DOHH2 (cell line): ENCODE results near the gene NPIPB6.

ENCODE experiments used
- H3F3A ChIP-seq: fragments of 200-600 bp; sonication (generic), shearing (Covaris generic); 2 replicates; pipeline ENCODE4 v1.6.0; 2016; ENCODE audit warnings: antibody characterized with exemption, mild to moderate bottlenecking; ENCODE audit not compliant: control insufficient read depth, insufficient read depth
- H3K27ac ChIP-seq: fragments of 200-600 bp; sonication (generic); 2 replicates; pipeline ENCODE4 v1.5.1; 2014; ENCODE audit warnings: low read depth, mild to moderate bottlenecking, low read length, moderate library complexity
- H3K27me3 ChIP-seq: fragments of 200-600 bp; sonication (generic); 2 replicates; pipeline ENCODE4 v1.6.1; 2014; ENCODE audit warnings: mild to moderate bottlenecking, low read length, mixed read lengths; ENCODE audit not compliant: control insufficient read depth
- H3K36me3 ChIP-seq: fragments of 200-600 bp; sonication (generic); 2 replicates; pipeline ENCODE4 v1.6.1; 2014; ENCODE audit warnings: mild to moderate bottlenecking, low read length, moderate library complexity, mixed read lengths; ENCODE audit not compliant: control insufficient read depth
- H3K4me1 ChIP-seq: fragments of 200-600 bp; sonication (generic); 2 replicates; pipeline ENCODE4 v1.6.1; 2014; ENCODE audit warnings: mild to moderate bottlenecking, low read length, mixed read lengths; ENCODE audit not compliant: control insufficient read depth
- H3K4me2 ChIP-seq: fragments of 200-600 bp; sonication (generic); 2 replicates; pipeline ENCODE4 v1.6.0; 2014; ENCODE audit warnings: mild to moderate bottlenecking, low read length, moderate library complexity
- H3K4me3 ChIP-seq: fragments of 200-600 bp; sonication (generic); 2 replicates; pipeline ENCODE4 v1.5.1; 2014; ENCODE audit warnings: mild to moderate bottlenecking, low read length, mixed read lengths
- H3K79me2 ChIP-seq: fragments of 200-600 bp; sonication (generic); 2 replicates; pipeline ENCODE4 v1.6.1; 2014; ENCODE audit warnings: mild to moderate bottlenecking, low read length, mixed read lengths; ENCODE audit not compliant: control insufficient read depth
- H3K9me2 ChIP-seq: fragments of 200-600 bp; sonication (generic); replicated peaks from 2 replicates; pipeline ENCODE4 v1.6.1; 2014; ENCODE audit warnings: mild to moderate bottlenecking, low read length, mixed read lengths; ENCODE audit not compliant: control insufficient read depth
- H3K9me3 ChIP-seq: fragments of 200-600 bp; sonication (generic); 2 replicates; pipeline ENCODE4 v1.6.1; 2014; ENCODE audit warnings: antibody characterized with exemption, low read length, mixed read lengths; ENCODE audit not compliant: control insufficient read depth, insufficient read depth
- H4K20me1 ChIP-seq: fragments of 200-600 bp; sonication (generic); 2 replicates; pipeline ENCODE4 v1.6.0; 2014; ENCODE audit warnings: low read depth, mild to moderate bottlenecking, antibody characterized with exemption, low read length, moderate library complexity; ENCODE audit not compliant: control insufficient read depth, insufficient read depth
- EZH2phosphoT487 ChIP-seq: fragments of 200-600 bp; sonication (generic); IDR thresholded peaks from 2 replicates; pipeline ENCODE4 v1.6.1; 2017; ENCODE audit warnings: borderline replicate concordance, mild to moderate bottlenecking, antibody characterized with exemption, low read length, moderate library complexity, mixed read lengths
- TF ChIP-seq, protein P1 (sequence below): fragments of 200-600 bp; sonication (generic); IDR thresholded peaks from one replicate; pipeline ENCODE4 v1.5.1; 2014; ENCODE audit warnings: antibody characterized with exemption, mild to moderate bottlenecking, low read depth, low read length; ENCODE audit not compliant: poor library complexity, severe bottlenecking

NPIPB6 gene

DNA sequence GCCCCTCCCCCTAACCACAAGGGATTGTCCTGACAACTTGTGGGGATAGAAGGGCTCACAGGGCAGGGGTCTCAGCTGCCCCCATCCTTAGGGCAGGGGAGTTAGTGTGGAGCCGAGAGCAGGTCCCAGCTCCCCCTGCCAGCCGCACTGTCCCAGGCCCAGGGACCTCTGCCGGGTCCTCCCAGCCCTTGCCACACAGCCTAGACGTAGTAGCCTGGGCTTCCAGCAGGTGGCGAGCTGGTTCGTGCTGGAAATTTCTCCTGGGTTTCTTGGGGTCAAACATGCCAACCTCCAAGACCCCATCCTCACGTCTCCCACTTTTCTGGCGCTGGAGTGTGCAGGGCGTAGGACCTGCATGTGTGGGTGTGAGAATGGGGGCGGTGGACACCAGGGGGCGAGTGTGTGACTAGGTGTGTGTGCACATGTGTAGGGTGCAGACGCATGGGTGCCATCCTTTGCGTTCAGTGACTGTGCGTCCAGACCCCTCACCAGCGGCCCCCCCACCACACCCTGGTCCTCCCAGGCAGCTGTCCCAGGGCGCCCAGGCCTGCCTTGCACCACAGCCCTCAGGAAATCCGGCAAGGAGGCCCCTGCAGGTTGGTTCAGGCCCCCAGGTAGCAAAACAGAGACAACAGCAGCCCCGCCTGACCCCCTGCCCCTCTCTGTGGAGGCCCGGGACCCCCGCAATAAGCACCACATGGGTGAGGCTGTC, 41.5 kb downstream of the NPIPB6 start:
- Histone ChIP-seq H3K4me2 (no peak overlapping the region), H4K20me1 (no peaks in the 10 kb centered on the region), H3K4me3 (no peak overlapping the region), H3K9me3 (no peaks in the 10 kb centered on the region), H3K9me2 (no peaks in the 10 kb centered on the region), H3K27ac (no peak overlapping the region), H3K79me2 (no peaks in the 10 kb centered on the region), H3K4me1 (no peaks in the 10 kb centered on the region), H3K36me3 (no peaks in the 10 kb centered on the region), H3K27me3 (no peaks in the 10 kb centered on the region), H3F3A (no peaks in the 10 kb centered on the region)
- TF ChIP-seq, protein P1, sequence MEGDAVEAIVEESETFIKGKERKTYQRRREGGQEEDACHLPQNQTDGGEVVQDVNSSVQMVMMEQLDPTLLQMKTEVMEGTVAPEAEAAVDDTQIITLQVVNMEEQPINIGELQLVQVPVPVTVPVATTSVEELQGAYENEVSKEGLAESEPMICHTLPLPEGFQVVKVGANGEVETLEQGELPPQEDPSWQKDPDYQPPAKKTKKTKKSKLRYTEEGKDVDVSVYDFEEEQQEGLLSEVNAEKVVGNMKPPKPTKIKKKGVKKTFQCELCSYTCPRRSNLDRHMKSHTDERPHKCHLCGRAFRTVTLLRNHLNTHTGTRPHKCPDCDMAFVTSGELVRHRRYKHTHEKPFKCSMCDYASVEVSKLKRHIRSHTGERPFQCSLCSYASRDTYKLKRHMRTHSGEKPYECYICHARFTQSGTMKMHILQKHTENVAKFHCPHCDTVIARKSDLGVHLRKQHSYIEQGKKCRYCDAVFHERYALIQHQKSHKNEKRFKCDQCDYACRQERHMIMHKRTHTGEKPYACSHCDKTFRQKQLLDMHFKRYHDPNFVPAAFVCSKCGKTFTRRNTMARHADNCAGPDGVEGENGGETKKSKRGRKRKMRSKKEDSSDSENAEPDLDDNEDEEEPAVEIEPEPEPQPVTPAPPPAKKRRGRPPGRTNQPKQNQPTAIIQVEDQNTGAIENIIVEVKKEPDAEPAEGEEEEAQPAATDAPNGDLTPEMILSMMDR = peak; percentile 94
- TF ChIP-seq EZH2phosphoT487 = no peak

GRCh38 chr16:28320741-28321140, 42.6 kb downstream of the NPIPB6 start:
- H3K27ac ChIP-seq = no peak overlapping the region
- H3K4me2 ChIP-seq = no peak overlapping the region
- TF ChIP-seq, protein P1 = no peak
- no peak for TF ChIP-seq EZH2phosphoT487
- no peaks in the 10 kb centered on the region for H3K4me1 ChIP-seq
- H3F3A ChIP-seq = no peaks in the 10 kb centered on the region
- H3K4me3 ChIP-seq = no peak overlapping the region
- H3K9me2 ChIP-seq = no peaks in the 10 kb centered on the region
- no peaks in the 10 kb centered on the region for H3K9me3 ChIP-seq
- H4K20me1 ChIP-seq = no peaks in the 10 kb centered on the region
- H3K36me3 ChIP-seq = no peaks in the 10 kb centered on the region
- H3K27me3 ChIP-seq = no peaks in the 10 kb centered on the region
- no peaks in the 10 kb centered on the region for H3K79me2 ChIP-seq

- Histone ChIP-seq H3K9me3 (no peaks in the 10 kb centered on the region), H3K27ac (no peak overlapping the region), H3K36me3 (no peaks in the 10 kb centered on the region), H4K20me1 (no peaks in the 10 kb centered on the region), H3K4me2 (no peak overlapping the region), H3K9me2 (no peaks in the 10 kb centered on the region), H3K4me1 (no peaks in the 10 kb centered on the region), H3K79me2 (no peaks in the 10 kb centered on the region), H3F3A (no peaks in the 10 kb centered on the region), H3K4me3 (no peak overlapping the region), H3K27me3 (no peaks in the 10 kb centered on the region)
- no peak for TF ChIP-seq EZH2phosphoT487
- TF ChIP-seq, protein P1 = no peak
Measured at GRCh38 chr16:28320023-28320561, 43.2 kb downstream of the NPIPB6 start.
